ENCODE measurements around the gene ATP9B.

ATP9B gene

GRCh38 chr18:79380816-79381806, 311.9 kb downstream of the ATP9B start:
- no peak for DNase-seq (ENCODE audit: low read depth)

GRCh38 chr18:79381811-79382311, 312.7 kb downstream of the ATP9B start:
- no peak for DNase-seq (ENCODE audit: low read depth)

DNA sequence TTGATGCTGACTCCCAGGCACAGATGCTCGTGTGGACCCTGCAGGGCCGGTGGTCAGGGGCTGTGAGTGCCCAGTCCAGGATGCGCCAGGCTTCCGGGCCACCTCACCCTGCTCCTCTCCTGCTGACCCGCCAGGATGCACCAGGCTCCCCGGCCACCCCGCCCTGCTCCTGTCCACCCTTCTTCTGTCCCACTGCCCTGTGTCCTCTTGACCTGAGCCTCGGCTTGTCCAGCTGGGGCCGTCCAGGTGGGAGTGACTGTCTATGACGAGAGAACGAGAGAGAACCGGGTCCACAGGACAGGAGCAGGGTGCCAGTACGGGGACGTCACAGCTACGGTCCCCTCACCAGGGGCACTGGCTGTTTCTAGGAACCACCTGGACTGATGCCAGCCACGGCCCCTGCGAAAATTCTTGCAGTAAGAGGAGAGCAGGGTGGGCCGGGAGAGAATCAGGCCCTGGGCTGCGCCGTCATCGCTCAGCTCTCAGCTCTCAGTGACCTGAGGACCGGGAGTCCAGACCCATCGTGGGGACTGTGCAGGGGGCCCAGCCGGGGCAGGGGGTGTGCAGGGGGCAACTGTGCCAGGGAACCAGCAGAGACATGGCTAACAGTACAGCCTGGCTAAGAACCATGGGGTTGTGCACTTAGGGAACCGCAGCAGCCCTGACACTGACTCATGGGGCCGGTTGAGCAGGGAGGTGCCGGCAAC, 313.6 kb downstream of the ATP9B start:
- no peak for DNase-seq (ENCODE audit: low read depth)

DNA sequence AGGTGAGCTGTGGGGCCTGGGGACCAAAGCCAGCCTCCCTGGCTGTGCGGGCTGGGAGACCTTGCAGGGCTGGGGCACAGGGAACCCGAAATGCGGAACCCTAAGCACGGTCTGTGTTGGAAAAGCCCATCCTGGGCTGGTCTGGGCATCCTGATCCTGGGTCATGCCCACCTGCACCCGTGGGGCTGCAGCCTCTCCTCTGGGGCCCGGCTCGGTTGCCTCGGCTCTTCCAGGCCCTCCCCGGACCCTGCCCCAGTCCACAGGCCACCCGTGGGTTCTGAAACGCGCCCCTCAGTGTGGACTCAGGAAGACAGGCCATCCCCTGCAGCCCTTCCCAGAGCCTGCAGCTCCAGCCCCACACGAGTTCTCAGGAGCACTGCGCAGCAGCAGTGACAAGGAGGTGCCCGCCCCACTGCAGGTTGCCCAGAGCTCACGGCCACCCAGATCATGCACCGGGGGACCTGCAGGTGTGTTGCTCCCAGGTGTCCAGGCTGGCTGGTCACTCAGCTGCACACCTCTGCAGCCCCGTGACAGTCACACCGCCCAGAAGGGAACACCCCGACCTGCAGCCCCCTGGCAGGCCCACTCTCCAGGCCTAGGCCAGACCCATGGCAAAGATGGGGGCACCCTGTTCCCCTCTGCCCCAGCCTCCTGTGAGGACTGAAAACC, 314.3 kb downstream of the ATP9B start:
- no peak for DNase-seq (ENCODE audit: low read depth)

GRCh38 chr18:79384151-79384807, 315.1 kb downstream of the ATP9B start:
- no peak for DNase-seq (ENCODE audit: low read depth)

- DNase-seq (ENCODE audit: low read depth): no peak
Observed at GRCh38 chr18:79384834-79385233, 315.6 kb downstream of the ATP9B start.

DNA sequence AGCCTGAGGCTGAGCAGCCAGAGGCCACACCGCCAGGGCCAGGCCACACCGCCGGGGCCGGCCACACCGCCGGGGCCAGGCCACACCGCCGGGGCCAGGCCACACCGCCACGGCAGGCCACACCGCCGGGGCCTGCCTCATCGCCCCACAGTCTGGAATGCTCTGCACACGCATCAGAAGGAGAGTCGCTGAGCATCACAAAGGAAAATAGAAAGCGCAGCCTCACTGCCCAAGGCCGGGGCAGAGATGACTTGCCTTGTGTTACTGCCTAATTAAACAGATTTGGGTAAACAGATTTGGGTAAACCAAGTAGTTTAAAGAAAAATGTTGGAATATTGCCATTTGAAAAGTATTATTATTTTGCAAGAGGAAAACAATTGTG, 316.1 kb downstream of the ATP9B start:
- DNase-seq (ENCODE audit: low read depth): no peak

- no peak for DNase-seq (ENCODE audit: low read depth)
Observed at GRCh38 chr18:79385708-79386341, 316.6 kb downstream of the ATP9B start.

DNA sequence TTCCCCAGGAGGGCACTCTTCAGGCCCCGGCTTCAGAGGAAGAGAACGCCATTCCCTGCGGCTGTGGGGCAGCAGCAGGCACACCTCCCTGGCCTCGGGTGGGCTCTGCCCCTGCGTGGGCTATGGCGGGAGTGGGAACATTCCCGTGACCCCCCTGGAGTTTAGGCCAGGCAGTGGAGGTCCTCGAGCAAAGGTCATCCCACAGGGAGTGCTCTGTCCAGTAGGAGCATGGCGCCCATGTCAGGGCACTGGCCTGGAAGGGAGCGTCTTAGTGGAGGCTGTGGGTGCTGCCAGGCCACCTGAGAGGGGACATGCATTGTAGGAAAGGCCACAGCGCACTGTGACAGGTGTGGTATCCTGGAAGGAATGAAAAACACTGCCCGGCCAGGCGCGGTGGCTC, 317.4 kb downstream of the ATP9B start:
- no peak for DNase-seq (ENCODE audit: low read depth)

DNA sequence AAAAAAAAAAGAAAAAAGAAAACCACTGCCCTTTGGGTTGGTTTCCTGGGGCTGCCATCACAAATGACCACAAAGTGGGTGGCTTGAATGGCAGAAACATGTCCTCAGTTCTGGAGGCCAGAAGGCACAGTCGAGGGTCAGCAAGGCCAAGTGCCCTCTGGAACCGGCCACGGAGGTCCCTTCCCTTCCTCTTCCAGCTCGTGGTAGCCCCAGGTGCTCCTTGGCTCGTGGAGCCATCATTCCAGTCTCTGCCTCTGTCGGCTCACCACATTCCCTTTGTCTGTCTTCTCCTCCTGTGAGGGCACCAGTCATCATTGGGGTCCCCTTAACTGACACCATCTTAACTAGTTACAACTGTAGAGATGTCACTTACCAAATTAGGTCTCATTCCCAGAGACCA, 318.0 kb downstream of the ATP9B start:
- DNase-seq (ENCODE audit: low read depth): no peak

GRCh38 chr18:79387615-79388014, 318.4 kb downstream of the ATP9B start:
- DNase-seq (ENCODE audit: low read depth): no peak

GRCh38 chr18:79388043-79388442, 318.8 kb downstream of the ATP9B start:
- DNase-seq (ENCODE audit: low read depth): no peak

DNA sequence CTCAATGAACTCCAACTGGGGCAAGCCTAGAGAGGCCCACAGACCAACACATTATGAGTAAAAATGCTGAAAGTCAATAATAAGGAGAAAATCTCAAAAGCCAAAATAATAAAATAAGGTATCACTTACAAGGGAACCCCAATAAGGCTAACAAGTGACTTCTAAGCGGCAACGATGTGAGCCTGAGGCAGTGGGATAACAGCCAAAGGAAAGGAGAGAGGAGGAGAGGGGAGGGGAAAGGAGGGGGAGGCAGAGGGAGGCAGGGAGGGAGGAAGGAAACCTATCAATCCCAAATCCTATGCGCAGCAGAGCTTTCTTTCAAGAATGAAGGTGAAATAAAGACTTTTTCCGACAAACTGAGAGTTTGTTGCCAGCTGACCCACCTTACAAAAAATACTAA, 320.5 kb downstream of the ATP9B start:
- DNase-seq (ENCODE audit: low read depth): no peak

DNA sequence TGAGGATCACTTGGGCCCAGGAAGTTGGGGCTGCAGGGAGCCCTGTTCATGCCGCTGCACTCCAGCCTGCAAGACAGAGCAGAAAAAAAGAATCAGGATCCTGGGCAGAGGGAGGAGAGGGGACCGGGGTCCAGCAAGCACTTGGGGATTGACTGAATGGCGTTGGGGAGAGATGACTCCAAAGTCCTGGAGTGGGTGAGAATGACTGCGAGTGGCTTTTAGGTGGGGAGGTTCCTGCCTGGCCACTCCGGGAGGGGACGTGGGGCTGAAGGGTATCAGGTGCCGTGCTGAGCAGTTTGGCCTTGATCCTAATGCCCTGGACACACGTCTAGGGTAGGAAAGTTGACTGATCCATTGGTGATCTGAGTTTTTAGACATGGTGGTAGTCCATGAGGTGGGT, 323.0 kb downstream of the ATP9B start:
- no peak for DNase-seq (ENCODE audit: low read depth)

DNA sequence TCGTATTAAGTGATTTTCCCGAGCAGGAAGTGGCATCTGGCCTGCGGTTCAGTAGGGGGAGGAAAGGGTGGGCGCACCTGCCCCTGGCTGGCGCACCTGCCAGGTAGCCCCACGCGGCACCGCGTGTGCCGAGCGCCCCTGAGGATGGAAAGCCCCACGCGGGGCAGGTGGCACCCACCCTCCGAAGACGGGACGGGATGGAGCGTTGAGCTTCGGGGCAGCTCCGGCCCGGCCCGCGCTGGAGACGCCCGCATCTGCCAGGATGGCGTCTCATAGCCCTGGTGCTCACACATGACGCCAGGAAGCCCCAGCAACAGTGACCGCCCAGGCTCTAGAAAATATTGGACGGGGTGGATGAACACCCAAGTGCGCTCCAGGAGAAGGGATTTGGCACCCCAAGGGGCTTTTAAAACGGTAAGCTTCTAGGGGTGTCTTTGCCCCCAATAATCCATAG, 324.0 kb downstream of the ATP9B start:
- no peak for DNase-seq (ENCODE audit: low read depth)

GRCh38 chr18:79393635-79394533, 324.7 kb downstream of the ATP9B start:
- no peak for DNase-seq (ENCODE audit: low read depth)

GRCh38 chr18:79394534-79395307, 325.5 kb downstream of the ATP9B start:
- no peak for DNase-seq (ENCODE audit: low read depth)

GRCh38 chr18:79395308-79395640, 326.1 kb downstream of the ATP9B start:
- DNase-seq (ENCODE audit: low read depth): no peak

GRCh38 chr18:79395761-79396404, 326.7 kb downstream of the ATP9B start, which contains the start of gene NFATC1:
TSS of gene NFATC1 (plus strand) at chr18:79395930. CDS start at chr18:79396225, 295 bp downstream.
- DNase-seq (ENCODE audit: low read depth): no peak
